Loucy (cell line): ENCODE data around the gene TIMP2.

Experiments used
- CTCF ChIP-seq: fragments of 200-600 bp; sonication (generic); conservative IDR thresholded peaks from 2 replicates; pipeline ENCODE4 v1.5.1; 2014; ENCODE audit warnings: mild to moderate bottlenecking, antibody characterized with exemption, low read length
- EZH2phosphoT487 ChIP-seq: fragments of 200-600 bp; IDR thresholded peaks from 2 replicates; pipeline ENCODE4 v1.6.1; 2018; ENCODE audit warnings: antibody characterized with exemption, mild to moderate bottlenecking, moderate library complexity, borderline replicate concordance

- TF ChIP-seq CTCF (no peak), EZH2phosphoT487 (no peak)
Observed at GRCh38 chr17:78966123-78966813, 41.1 kb upstream of the TIMP2 start.
